ENCODE results near the gene SCRG1.

DNA sequence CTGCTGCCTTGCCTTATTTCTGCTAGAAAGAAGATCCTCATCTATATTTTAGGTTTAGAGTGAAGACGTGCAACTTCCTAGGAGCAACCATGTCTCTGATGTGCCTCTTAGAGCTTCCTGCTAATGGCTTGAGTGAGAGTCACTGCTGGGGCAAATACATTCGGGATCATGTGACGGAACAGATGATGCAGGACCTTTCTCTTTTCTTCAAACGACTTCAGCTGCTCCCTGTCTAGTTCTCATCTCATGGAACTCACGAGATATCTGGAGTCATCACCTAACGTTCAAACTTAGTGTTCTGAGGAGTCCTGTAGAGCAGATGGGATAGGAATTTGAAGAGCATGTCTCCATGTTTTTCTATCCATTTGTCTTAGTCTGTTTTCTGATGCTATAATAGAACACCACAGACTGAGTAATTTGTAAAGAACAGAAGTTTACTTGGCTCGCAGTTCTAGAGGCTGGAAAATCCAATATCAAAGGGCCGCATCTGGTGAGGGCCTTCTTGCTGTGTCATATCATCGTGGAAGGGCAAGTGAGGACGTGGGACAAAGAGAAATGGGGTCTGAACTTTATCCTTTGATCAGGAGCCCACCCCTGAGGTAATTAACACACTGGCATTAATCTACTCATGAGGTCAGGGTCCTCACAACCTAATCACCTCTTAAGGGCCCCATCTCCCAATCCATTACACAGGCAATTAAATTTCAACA lies 43.5 kb upstream of the SCRG1 start:
- TF ChIP-seq, protein P1, sequence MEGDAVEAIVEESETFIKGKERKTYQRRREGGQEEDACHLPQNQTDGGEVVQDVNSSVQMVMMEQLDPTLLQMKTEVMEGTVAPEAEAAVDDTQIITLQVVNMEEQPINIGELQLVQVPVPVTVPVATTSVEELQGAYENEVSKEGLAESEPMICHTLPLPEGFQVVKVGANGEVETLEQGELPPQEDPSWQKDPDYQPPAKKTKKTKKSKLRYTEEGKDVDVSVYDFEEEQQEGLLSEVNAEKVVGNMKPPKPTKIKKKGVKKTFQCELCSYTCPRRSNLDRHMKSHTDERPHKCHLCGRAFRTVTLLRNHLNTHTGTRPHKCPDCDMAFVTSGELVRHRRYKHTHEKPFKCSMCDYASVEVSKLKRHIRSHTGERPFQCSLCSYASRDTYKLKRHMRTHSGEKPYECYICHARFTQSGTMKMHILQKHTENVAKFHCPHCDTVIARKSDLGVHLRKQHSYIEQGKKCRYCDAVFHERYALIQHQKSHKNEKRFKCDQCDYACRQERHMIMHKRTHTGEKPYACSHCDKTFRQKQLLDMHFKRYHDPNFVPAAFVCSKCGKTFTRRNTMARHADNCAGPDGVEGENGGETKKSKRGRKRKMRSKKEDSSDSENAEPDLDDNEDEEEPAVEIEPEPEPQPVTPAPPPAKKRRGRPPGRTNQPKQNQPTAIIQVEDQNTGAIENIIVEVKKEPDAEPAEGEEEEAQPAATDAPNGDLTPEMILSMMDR (IDR thresholded peaks at IDR 0.05): no peak
- no peak for TF ChIP-seq ZFX (IDR thresholded peaks at IDR 0.05; ENCODE audit: borderline replicate concordance)
